ENCODE results near the gene ZNF768. TPM values are rescaled to one million over a fixed set of nuclear protein-coding genes. Genes with fewer than 3 reads are reported as not detected.
"Not testable (repeated sequence)": the region's sequence is repeated elsewhere in the genome, so short reads cannot be mapped to it uniquely, and the experiment has no call there.

ZNF768 gene
- polyA plus RNA-seq, 4 donors: 36.0 to 69.0 (median 50.0) TPM

DNA sequence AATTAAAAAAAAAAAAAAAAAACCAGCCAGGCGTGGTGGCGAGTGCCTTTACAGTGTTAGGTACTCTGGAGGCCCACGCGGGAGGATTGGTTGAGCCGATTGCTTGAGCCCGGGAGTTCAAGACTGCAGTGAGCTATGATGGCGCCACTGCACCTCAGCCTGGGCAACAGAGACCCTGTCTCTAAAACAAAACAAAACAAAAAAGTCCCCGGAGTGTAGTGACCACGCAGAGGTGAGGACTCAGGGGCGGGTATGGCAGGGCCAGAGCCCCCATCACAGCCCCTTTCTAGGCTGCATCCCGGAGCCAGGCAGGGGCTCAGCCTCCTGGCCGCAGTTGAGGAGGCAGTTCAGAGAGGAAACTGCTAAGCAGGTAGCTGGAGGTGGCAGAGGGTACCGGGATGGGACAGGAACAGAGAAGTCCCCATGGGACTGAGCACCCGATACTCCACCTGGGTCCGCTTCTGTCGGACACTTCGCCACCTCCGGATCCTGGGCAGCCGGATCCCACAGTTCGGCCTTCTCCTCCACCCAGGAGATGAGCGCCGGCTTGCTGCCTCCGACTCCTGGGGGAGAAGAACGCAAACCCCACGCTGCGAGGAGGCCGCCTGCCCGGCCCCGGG lies 7.5 kb upstream of the ZNF768 start:
- no peak for DNase-seq (ENCODE audit: low read depth in 4 of 4, low spot score in 3 of 4)

GRCh38 chr16:30533146-30533522 lies 6.8 kb upstream of the ZNF768 start:
- DNase-seq (ENCODE audit: low read depth in 4 of 4, low spot score in 3 of 4): no peak

DNA sequence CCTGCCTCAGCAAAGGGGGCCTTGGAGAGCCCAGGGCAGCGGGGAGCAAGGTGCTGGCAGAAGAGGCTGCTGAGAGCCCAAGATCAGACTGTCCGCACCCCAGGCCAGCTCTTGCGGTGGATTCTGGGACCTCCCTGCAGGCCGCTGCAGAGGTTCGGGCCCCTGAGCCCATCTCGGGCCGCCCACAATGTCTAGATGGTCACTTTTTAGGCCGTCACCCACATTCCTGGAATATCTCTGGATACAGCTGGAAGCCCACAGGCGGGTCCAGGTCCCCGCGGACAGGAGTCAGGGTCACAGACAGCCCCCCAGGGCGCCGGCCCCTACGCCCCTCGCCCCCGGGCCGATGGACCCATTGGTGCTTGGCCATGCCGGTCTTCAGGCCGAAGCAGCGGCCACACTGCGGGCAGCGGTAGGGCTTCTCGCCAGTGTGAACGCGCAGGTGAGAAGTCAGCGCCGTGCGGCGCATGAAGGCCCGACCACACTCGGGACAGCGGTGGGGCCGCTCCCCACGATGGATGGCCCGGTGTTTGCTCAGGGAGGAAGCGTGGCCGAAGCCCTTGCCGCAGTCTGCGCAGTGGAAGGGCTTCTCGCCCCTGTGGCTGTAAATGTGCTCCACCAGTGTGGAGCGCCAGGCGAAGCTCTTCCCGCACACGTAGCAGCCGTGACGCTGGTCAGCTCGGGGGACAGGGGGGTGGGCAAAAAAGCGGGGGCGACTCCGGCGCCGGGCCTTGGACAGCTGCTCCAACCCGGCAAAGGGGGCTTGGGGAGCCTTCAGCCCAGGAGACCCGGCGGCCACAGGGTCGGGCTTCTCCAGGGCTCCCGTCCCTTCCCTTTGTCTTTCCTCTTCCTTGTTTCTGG lies 6.1 kb upstream of the ZNF768 start:
- no peak for DNase-seq (ENCODE audit: low read depth in 4 of 4, low spot score in 3 of 4)

DNA sequence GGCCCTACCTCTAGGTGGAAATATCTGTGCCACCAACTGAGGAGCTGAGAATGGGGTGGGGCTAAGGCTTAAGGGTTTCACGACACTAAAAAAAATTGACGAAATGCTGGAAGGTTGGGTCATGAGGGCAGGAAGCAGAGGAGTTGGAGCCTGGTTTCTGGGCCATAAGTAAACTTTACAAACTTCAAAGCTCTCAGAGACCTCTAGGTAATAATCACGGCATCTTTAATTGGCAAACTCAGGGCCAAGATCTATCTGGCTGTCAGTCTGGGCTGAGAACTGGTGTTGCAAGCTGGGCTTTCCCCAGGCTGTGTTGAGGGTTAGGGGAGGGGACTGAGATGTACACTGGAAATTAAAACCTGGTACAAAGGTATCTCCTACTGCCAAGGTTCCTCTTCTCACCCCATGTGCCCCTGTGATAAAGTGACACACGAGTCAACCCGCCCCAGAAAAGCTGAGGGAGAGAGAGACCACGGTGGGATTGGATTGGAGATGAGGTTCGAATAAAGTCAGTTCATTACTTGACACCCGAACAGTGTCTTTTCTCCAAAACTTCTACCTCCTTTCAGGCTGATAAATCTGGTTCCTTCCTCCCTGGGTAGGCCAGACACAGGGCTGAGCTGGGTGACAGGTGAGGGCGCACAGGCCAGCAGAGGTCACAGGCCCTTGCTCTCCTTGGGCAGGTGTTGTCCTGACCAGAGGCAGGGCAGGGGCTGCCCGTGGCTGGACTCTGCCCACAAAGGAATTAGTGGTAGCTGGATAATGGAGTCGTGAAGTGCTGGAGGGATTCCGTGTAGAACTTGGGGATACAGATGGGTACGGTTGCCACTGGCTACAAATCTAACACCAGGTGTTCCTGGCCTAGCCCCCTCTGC lies 4.0 kb upstream of the ZNF768 start:
- DNase-seq (ENCODE audit: low read depth in 4 of 4, low spot score in 3 of 4): no peak

DNA sequence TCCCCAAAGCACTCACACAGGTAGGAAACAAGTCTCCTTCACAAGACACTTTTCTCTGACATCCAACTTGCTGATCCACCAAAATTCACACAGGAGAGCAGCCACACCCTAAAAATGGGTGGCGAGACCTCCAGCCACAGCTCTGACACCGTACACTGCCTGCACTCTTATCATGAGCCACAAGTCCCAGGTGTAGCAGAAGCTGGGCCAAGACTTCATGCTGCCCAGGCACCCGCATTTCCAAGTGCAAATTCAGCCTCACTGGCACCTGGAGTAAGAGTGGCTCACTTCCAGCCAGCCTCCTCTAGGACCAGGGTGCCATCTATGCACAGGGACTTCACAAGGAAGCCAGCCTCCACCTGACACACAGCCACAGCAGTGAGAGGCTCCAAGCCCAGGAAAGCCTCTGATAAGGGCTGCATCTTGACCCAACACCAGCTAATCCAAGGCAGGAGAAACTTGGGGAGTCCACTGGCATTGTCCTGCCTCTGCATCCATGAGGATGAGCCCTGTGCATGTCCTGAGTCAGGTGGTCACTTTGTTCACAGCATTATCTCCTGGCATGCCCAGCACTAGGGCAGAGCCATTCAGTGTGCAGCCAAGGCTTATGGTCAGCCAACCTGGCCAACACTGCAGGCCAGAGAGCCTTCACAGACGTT lies 2.6 kb upstream of the ZNF768 start:
- no peak for DNase-seq (ENCODE audit: low read depth in 4 of 4, low spot score in 3 of 4)

GRCh38 chr16:30527635-30528178 lies 1.3 kb upstream of the ZNF768 start:
- no peak for DNase-seq (ENCODE audit: low read depth in 4 of 4, low spot score in 3 of 4)

DNA sequence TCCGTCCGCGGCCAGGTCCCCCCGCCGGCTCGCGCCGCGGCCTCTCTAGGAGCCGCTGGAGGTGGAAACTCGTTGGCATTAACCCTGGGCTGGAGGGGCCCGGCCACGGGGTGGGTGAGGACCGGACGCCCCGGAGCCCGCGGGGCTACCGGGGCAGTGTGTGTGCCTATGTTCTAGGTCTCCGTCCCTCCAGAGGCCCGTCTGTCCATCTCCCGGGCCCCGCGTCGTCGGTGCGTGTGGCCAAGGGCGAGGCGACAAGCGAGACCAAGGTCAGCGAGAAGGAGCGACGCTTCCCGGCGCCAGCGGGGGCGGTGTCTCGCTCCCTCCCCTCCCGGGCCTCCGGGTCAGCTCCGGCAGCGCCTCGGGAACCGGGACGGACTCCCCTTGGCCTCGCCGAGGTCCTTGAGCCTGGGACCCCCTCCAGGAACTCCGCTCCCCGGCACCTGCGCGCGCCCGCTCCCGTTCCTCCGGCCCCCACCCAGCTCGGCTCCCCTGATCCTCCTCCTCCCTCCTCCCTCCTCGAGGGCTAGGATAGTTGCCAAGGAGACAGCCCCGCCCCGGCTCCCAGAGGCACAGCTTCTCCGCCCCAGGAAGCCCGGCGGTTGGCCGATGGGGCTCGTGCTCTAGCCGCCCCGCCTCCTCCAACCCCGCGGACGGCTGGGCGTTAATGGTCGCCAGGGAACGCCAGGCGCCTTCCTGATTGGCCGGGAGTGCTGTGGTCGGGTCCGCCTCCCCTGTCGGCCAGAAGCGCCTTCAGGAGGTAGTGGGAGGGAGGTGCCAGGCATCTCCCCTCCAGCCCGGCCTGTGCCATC lies 663 bp upstream of the ZNF768 start:
- peak; percentile 94 to 98 (median 97) for DNase-seq (ENCODE audit: low read depth in 4 of 4, low spot score in 3 of 4)

GRCh38 chr16:30525844-30526136 lies 576 bp downstream of the ZNF768 start:
- no peak for DNase-seq (ENCODE audit: low read depth in 4 of 4, low spot score in 3 of 4)

GRCh38 chr16:30524575-30525568 lies 1.5 kb downstream of the ZNF768 start:
- DNase-seq (ENCODE audit: low read depth in 4 of 4, low spot score in 3 of 4): no peak

DNA sequence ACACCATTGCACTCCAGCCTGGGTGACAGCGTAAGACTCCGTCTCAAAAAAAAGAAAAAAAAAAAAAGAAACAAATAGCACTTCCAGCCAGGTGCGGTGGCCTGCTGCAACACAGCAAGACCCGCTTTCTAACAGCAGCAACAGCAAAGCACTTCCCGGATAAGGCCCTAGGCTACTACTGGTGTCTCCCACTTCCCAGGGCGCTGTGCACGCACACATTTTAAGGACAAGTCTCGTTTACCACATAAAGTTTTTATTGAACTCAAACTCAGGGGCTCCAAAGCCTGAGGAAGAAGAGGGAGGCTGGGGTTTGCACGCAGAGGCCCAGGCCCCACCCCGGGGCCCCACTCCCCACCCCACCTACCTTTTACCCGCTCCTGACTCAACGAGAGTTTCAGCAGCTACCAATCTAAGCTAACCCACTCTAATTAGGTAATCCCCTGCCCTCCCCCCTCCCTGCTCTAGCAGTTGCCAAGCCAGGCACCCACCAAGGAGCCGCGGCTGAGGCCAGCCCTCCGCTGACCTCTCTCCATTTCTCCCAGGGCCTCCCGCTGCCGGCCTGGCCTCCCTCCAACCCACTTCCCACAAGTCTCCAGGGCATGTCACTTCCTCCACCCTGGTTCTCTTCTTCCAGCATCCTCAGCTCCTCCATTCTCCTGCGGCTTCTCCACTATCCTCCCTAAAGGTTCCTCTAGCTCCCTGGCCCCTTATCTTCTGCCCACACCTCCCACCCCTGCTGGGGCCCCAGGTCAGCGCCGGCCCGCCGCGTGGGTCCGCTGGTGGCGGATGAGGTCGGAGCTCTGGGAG lies 2.4 kb downstream of the ZNF768 start:
- DNase-seq (ENCODE audit: low read depth in 4 of 4, low spot score in 3 of 4): no peak

DNA sequence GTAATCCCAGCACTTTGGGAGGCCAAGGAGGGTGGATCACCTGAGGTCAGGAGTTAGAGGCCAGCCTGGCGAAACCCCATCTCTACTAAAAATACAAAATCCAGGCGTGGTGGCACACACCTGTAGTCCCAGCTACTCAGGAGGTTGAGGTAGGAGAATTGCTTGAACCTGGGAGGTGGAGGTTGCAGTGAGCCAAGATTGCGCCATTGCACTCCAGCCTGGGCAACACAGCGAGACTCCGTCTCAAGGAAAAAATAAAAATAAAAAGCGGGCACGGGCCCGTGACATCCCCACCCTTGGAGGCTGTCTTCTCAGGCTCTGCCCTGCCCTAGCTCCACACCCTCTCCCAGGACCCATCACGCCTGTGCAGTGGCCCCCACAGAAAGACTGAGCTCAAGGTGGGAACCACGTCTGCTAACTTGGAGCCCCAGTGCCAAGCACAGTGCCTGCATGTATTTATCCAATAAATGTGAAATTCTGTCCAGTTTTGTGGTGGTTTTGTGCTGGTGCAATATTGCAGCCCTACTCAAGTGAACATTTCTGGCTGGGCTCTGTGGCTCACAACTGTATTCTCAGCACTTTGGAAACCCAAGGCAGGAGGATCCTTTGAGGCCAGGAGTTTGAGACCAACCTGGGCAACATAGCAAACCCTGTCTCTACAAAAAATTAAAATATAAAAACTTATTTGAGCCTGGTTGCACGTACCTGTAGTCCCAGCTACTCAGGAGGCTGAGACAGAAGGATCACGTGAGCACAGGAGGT lies 3.5 kb downstream of the ZNF768 start:
- not testable (repeated sequence) for DNase-seq (ENCODE audit: low read depth in 4 of 4, low spot score in 3 of 4)

DNA sequence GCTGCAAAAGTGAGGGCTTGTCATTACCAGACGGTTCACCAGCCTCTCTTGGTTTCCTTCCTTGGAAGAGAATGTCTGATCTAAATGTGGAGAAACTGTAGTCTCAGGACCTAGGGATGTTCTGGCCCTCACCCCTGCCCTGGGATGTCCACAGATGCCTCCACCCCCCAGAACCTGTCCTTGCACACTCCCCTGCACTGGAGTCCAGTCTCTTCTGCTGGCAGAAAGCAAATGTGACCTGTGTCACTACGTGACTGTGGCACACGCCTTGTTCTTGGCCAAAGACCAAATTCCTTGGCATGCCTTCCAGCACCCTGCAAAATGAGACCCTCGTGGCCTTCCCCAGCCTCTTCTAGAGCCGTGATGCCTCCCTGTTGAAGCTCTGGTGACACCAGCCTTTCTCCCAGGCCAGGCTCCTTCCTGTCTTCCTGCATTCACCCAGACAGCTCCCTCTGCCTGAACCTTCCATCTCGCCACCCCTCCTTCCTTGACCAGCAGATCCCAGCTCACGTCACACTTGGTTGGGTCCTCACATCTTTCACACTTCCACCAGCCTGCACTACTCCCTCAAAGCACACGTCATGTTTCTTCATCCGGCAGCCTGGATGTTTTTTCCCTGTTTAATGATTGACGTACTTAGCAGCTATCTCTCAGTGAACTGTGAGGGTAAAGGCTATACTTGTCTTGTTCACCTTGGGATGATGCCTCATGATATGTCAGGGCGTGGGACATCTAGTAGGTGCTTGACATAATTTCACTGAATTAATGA lies 4.3 kb downstream of the ZNF768 start:
- DNase-seq (ENCODE audit: low read depth in 4 of 4, low spot score in 3 of 4): no peak

- DNase-seq (ENCODE audit: low read depth in 4 of 4, low spot score in 3 of 4): no peak
Observed at GRCh38 chr16:30521476-30521872, 4.9 kb downstream of the ZNF768 start.

GRCh38 chr16:30519120-30520049 lies 7.0 kb downstream of the ZNF768 start:
- DNase-seq (ENCODE audit: low read depth in 4 of 4, low spot score in 3 of 4): no peak

GRCh38 chr16:30518552-30518951 lies 7.8 kb downstream of the ZNF768 start:
- DNase-seq (ENCODE audit: low read depth in 4 of 4, low spot score in 3 of 4): no peak
